ENCODE data around the gene FXYD4. TPM values are rescaled to one million over a fixed set of nuclear protein-coding genes. Genes with fewer than 3 reads are reported as not detected.

Gene FXYD4
- total RNA-seq, 2 donors from 2014 or later = not detected

- Mint-ChIP-seq H3K36me3 (peaks cover 7 to 20% of the 10 kb centered on the region in 2 donors), H3K27ac (peak overlapping the region; percentile 26 to 98), H3K9me3 (no peaks in the 10 kb centered on the region)
- DNase-seq (ENCODE audit: low spot score in 2 of 2) = no peak
- no peak for ATAC-seq
Measured at GRCh38 chr10:43360086-43360485, 11.3 kb upstream of the FXYD4 start.

- Mint-ChIP-seq H3K27ac (peak overlapping the region; percentile 98), H3K9me3 (no peaks in the 10 kb centered on the region), H3K36me3 (peaks cover 7 to 20% of the 10 kb centered on the region in 2 donors)
- no peak for DNase-seq (ENCODE audit: low spot score in 2 of 2)
- ATAC-seq = peak; percentile 9 to 56
Measured at GRCh38 chr10:43361547-43362190, 9.8 kb upstream of the FXYD4 start.

- DNase-seq (ENCODE audit: low spot score in 2 of 2) (peak; percentile 97 to 98), ATAC-seq (peak; percentile 94 to 98)
- no peaks in the 10 kb centered on the region for H3K9me3 Mint-ChIP-seq
- peaks cover 7 to 20% of the 10 kb centered on the region in 2 donors for H3K36me3 Mint-ChIP-seq
- H3K27ac Mint-ChIP-seq = peak overlapping the region; percentile 98
Measured at GRCh38 chr10:43362191-43362839, 9.1 kb upstream of the FXYD4 start.

- Mint-ChIP-seq H3K9me3 (no peaks in the 10 kb centered on the region), H3K36me3 (peaks cover 7 to 19% of the 10 kb centered on the region in 2 donors), H3K27ac (no peak overlapping the region)
- ATAC-seq (no peak), DNase-seq (ENCODE audit: low spot score in 2 of 2) (no peak)
Measured at GRCh38 chr10:43365001-43365400, 6.4 kb upstream of the FXYD4 start.

GRCh38 chr10:43369921-43370320, 1.5 kb upstream of the FXYD4 start:
- DNase-seq (ENCODE audit: low spot score in 2 of 2) = no peak
- H3K9me3 Mint-ChIP-seq = no peaks in the 10 kb centered on the region
- ATAC-seq = no peak
- H3K27ac Mint-ChIP-seq = no peak overlapping the region
- no peaks in the 10 kb centered on the region for H3K36me3 Mint-ChIP-seq

- H3K36me3 Mint-ChIP-seq = no peaks in the 10 kb centered on the region
- H3K27ac Mint-ChIP-seq = no peak overlapping the region
- DNase-seq (ENCODE audit: low spot score in 2 of 2) = no peak
- no peak for ATAC-seq
- H3K9me3 Mint-ChIP-seq = no peaks in the 10 kb centered on the region
Measured at GRCh38 chr10:43370671-43371215, 693 bp upstream of the FXYD4 start.

GRCh38 chr10:43372765-43373361, 1.4 kb downstream of the FXYD4 start:
- Mint-ChIP-seq H3K9me3 (no peaks in the 10 kb centered on the region), H3K36me3 (no peaks in the 10 kb centered on the region), H3K27ac (no peak overlapping the region)
- no peak for DNase-seq (ENCODE audit: low spot score in 2 of 2)
- no peak for ATAC-seq

- DNase-seq (ENCODE audit: low spot score in 2 of 2) = no peak
- Mint-ChIP-seq H3K9me3 (no peaks in the 10 kb centered on the region), H3K36me3 (no peaks in the 10 kb centered on the region), H3K27ac (peak overlapping the region in 1 of 2 donors; percentile 72)
- no peak for ATAC-seq
Measured at GRCh38 chr10:43373461-43373860, 2.0 kb downstream of the FXYD4 start.

- Mint-ChIP-seq H3K36me3 (no peaks in the 10 kb centered on the region), H3K9me3 (no peaks in the 10 kb centered on the region), H3K27ac (no peak overlapping the region)
- DNase-seq (ENCODE audit: low spot score in 2 of 2) (no peak), ATAC-seq (no peak)
Measured at GRCh38 chr10:43374194-43374593, 2.8 kb downstream of the FXYD4 start.

- H3K9me3 Mint-ChIP-seq = no peaks in the 10 kb centered on the region
- ATAC-seq = no peak
- no peaks in the 10 kb centered on the region for H3K36me3 Mint-ChIP-seq
- no peak for DNase-seq (ENCODE audit: low spot score in 2 of 2)
- no peak overlapping the region for H3K27ac Mint-ChIP-seq
Measured at GRCh38 chr10:43375401-43376020, 4.1 kb downstream of the FXYD4 start.

GRCh38 chr10:43376046-43376635, 4.7 kb downstream of the FXYD4 start:
- no peaks in the 10 kb centered on the region for H3K9me3 Mint-ChIP-seq
- H3K27ac Mint-ChIP-seq = peak overlapping the region in 1 of 2 donors; percentile 29
- H3K36me3 Mint-ChIP-seq = no peaks in the 10 kb centered on the region
- no peak for ATAC-seq
- DNase-seq (ENCODE audit: low spot score in 2 of 2) = no peak

- no peaks in the 10 kb centered on the region for H3K36me3 Mint-ChIP-seq
- H3K9me3 Mint-ChIP-seq = no peaks in the 10 kb centered on the region
- DNase-seq (ENCODE audit: low spot score in 2 of 2) (no peak), ATAC-seq (no peak)
- H3K27ac Mint-ChIP-seq = peak overlapping the region; percentile 29 to 62
Measured at GRCh38 chr10:43376828-43377423, 5.5 kb downstream of the FXYD4 start.

- Mint-ChIP-seq H3K36me3 (no peaks in the 10 kb centered on the region), H3K9me3 (no peaks in the 10 kb centered on the region), H3K27ac (peak overlapping the region in 1 of 2 donors; percentile 62)
- peak in 1 of 2 donors; percentile 25 for ATAC-seq
- DNase-seq (ENCODE audit: low spot score in 2 of 2) = no peak
Measured at GRCh38 chr10:43377424-43377883, 6.0 kb downstream of the FXYD4 start.

- H3K27ac Mint-ChIP-seq = peak overlapping the region; percentile 66 to 82
- ATAC-seq = peak; percentile 16 to 58
- no peak for DNase-seq (ENCODE audit: low spot score in 2 of 2)
Measured at GRCh38 chr10:43380610-43381222, 9.3 kb downstream of the FXYD4 start.

GRCh38 chr10:43383204-43383971, 12.0 kb downstream of the FXYD4 start:
- H3K9me3 Mint-ChIP-seq = no peaks in the 10 kb centered on the region
- ATAC-seq (peak in 1 of 2 donors; percentile 19), DNase-seq (ENCODE audit: low spot score in 2 of 2) (no peak)
- peaks cover 16 to 18% of the 10 kb centered on the region in 2 donors for H3K36me3 Mint-ChIP-seq
- H3K27ac Mint-ChIP-seq = peak overlapping the region in 1 of 2 donors; percentile 59

More at GRCh38 chr10:43380610-43381222, 9.3 kb downstream of the FXYD4 start:
- H3K36me3 Mint-ChIP-seq = no peaks in the 10 kb centered on the region
- no peaks in the 10 kb centered on the region for H3K9me3 Mint-ChIP-seq

All from activated naive CD4-positive, alpha-beta T cell treated with anti-CD3 and anti-CD28 coated beads, Interleukin-2, amount 50 U/mL, for 72 hours (primary cell).